HG03558 (cell line): ENCODE results near the gene SCGB1C2.

Experiments
- ATAC-seq: cut with Tn5 transposase; IDR thresholded peaks from one replicate; pipeline ENCODE4 v1.9.1; 2021; ENCODE audit warnings: moderate number of reproducible peaks; ENCODE audit not compliant: unreplicated experiment; ENCODE audit errors: extremely low read depth

Gene SCGB1C2

GRCh38 chr17:187130-187529, 49.8 kb downstream of the SCGB1C2 start:
- ATAC-seq, result no peak
